Parathyroid adenoma (tissue), 2 donors: ENCODE data around the gene KLK3.

Experiments
- H2AFZ ChIP-seq: fragments of 300-600 bp; sonication (generic); one replicate; pipeline ENCODE4 v1.7.0; 2017; ENCODE audit warnings: antibody characterized with exemption, mild to moderate bottlenecking
- H3K27ac ChIP-seq: fragments of 300-600 bp; sonication (generic); one replicate; pipeline ENCODE4 v1.7.0; 2017
- H3K27me3 ChIP-seq: fragments of 300-600 bp; sonication (generic); one replicate; pipeline ENCODE4 v1.7.0; 2017; ENCODE audit warnings: low read length; ENCODE audit not compliant: control insufficient read depth, insufficient read depth
- H3K36me3 ChIP-seq: fragments of 300-600 bp; sonication (generic); one replicate; pipeline ENCODE4 v1.7.0; 2017; ENCODE audit warnings: low read length; ENCODE audit not compliant: control insufficient read depth, insufficient read depth
- H3K4me1 ChIP-seq: fragments of 300-600 bp; sonication (generic); one replicate; pipeline ENCODE4 v1.7.0; 2017; ENCODE audit warnings: control low read depth
- H3K4me2 ChIP-seq: fragments of 300-600 bp; sonication (generic); one replicate; pipeline ENCODE4 v1.7.0; 2017; ENCODE audit warnings: low read length
- H3K4me3 ChIP-seq: fragments of 300-600 bp; sonication (generic); one replicate; pipeline ENCODE4 v1.7.0; 2017; ENCODE audit warnings: low read depth, low read length
- H3K79me2 ChIP-seq: fragments of 300-600 bp; sonication (generic); one replicate; pipeline ENCODE4 v1.7.0; 2017; ENCODE audit warnings: control low read depth
- H3K9ac ChIP-seq: fragments of 300-600 bp; sonication (generic); one replicate; pipeline ENCODE4 v1.7.0; 2017; ENCODE audit warnings: mild to moderate bottlenecking
- H3K9me3 ChIP-seq: fragments of 300-600 bp; sonication (generic); one replicate; pipeline ENCODE4 v1.7.0; 2017; ENCODE audit warnings: low read length; ENCODE audit not compliant: control insufficient read depth
- CTCF ChIP-seq: fragments of 300-600 bp; sonication (generic); IDR thresholded peaks from one replicate; pipeline ENCODE4 v1.7.0; 2017; ENCODE audit warnings: antibody characterized with exemption, mild to moderate bottlenecking
- donor health status: primary hyperparathyroidism.

KLK3 gene

DNA sequence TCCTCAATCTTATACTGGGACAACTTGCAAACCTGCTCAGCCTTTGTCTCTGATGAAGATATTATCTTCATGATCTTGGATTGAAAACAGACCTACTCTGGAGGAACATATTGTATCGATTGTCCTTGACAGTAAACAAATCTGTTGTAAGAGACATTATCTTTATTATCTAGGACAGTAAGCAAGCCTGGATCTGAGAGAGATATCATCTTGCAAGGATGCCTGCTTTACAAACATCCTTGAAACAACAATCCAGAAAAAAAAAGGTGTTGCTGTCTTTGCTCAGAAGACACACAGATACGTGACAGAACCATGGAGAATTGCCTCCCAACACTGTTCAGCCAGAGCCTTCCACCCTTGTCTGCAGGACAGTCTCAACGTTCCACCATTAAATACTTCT lies 4.0 kb upstream of the KLK3 start:
- Histone ChIP-seq H3K4me1 (peaks cover 13% of the 10 kb centered on the region), H3K4me3 (no peak overlapping the region), H3K9ac (no peak overlapping the region), H3K4me2 (no peak overlapping the region), H2AFZ (no peak overlapping the region), H3K9me3 (no peaks in the 10 kb centered on the region), H3K27ac (no peak overlapping the region), H3K27me3 (no peaks in the 10 kb centered on the region), H3K79me2 (no peaks in the 10 kb centered on the region), H3K36me3 (no peaks in the 10 kb centered on the region)
- no peak for TF ChIP-seq CTCF

DNA sequence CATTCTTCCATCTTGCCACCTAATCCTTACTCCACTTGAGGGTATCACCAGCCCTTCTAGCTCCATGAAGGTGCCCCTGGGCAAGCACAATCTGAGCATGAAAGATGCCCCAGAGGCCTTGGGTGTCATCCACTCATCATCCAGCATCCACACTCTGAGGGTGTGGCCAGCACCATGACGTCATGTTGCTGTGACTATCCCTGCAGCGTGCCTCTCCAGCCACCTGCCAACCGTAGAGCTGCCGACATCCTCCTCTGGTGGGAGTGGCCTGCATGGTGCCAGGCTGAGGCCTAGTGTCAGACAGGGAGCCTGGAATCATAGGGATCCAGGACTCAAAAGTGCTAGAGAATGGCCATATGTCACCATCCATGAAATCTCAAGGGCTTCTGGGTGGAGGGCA lies 3.1 kb upstream of the KLK3 start:
- peaks cover 13% of the 10 kb centered on the region for H3K4me1 ChIP-seq
- H3K36me3 ChIP-seq: no peaks in the 10 kb centered on the region
- H3K27me3 ChIP-seq: no peaks in the 10 kb centered on the region
- H3K79me2 ChIP-seq: no peaks in the 10 kb centered on the region
- H3K4me2 ChIP-seq: no peak overlapping the region
- no peaks in the 10 kb centered on the region for H3K9me3 ChIP-seq
- H3K4me3 ChIP-seq: no peak overlapping the region
- no peak overlapping the region for H3K9ac ChIP-seq
- H3K27ac ChIP-seq: no peak overlapping the region
- no peak overlapping the region for H2AFZ ChIP-seq
- TF ChIP-seq CTCF: no peak

DNA sequence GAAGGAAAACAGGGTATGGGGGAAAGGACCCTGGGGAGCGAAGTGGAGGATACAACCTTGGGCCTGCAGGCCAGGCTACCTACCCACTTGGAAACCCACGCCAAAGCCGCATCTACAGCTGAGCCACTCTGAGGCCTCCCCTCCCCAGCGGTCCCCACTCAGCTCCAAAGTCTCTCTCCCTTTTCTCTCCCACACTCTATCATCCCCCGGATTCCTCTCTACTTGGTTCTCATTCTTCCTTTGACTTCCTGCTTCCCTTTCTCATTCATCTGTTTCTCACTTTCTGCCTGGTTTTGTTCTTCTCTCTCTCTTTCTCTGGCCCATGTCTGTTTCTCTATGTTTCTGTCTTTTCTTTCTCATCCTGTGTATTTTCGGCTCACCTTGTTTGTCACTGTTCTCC lies 2.7 kb downstream of the KLK3 start:
- H3K27me3 ChIP-seq: no peaks in the 10 kb centered on the region
- H3K27ac ChIP-seq: no peak overlapping the region
- H3K4me1 ChIP-seq: no peaks in the 10 kb centered on the region
- H2AFZ ChIP-seq: no peak overlapping the region
- H3K9me3 ChIP-seq: no peaks in the 10 kb centered on the region
- H3K9ac ChIP-seq: no peak overlapping the region
- H3K4me2 ChIP-seq: no peak overlapping the region
- H3K36me3 ChIP-seq: no peaks in the 10 kb centered on the region
- H3K79me2 ChIP-seq: no peaks in the 10 kb centered on the region
- H3K4me3 ChIP-seq: no peak overlapping the region
- no peak for TF ChIP-seq CTCF

DNA sequence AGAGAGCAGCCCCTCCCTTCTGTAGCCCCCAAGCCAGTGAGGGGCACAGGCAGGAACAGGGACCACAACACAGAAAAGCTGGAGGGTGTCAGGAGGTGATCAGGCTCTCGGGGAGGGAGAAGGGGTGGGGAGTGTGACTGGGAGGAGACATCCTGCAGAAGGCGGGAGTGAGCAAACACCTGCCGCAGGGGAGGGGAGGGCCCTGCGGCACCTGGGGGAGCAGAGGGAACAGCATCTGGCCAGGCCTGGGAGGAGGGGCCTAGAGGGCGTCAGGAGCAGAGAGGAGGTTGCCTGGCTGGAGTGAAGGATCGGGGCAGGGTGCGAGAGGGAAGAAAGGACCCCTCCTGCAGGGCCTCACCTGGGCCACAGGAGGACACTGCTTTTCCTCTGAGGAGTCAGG lies 4.2 kb downstream of the KLK3 start:
- Histone ChIP-seq H3K79me2 (no peaks in the 10 kb centered on the region), H3K4me1 (no peaks in the 10 kb centered on the region), H3K4me2 (no peak overlapping the region), H2AFZ (no peak overlapping the region), H3K27ac (no peak overlapping the region), H3K27me3 (no peaks in the 10 kb centered on the region), H3K36me3 (no peaks in the 10 kb centered on the region), H3K9me3 (no peaks in the 10 kb centered on the region), H3K9ac (no peak overlapping the region), H3K4me3 (no peak overlapping the region)
- no peak for TF ChIP-seq CTCF

DNA sequence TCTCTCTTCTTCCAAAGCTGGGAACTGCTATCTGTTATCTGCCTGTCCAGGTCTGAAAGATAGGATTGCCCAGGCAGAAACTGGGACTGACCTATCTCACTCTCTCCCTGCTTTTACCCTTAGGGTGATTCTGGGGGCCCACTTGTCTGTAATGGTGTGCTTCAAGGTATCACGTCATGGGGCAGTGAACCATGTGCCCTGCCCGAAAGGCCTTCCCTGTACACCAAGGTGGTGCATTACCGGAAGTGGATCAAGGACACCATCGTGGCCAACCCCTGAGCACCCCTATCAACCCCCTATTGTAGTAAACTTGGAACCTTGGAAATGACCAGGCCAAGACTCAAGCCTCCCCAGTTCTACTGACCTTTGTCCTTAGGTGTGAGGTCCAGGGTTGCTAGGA lies 5.1 kb downstream of the KLK3 start:
- Histone ChIP-seq H3K9ac (no peak overlapping the region), H3K27me3 (no peaks in the 10 kb centered on the region)

More for the DNA sequence above, 5.1 kb downstream of the KLK3 start:
- Histone ChIP-seq H3K36me3 (no peaks in the 10 kb centered on the region), H3K4me3 (no peak overlapping the region), H3K9me3 (no peaks in the 10 kb centered on the region), H2AFZ (no peak overlapping the region), H3K4me1 (no peaks in the 10 kb centered on the region), H3K79me2 (no peaks in the 10 kb centered on the region), H3K4me2 (no peak overlapping the region), H3K27ac (no peak overlapping the region)
- no peak for TF ChIP-seq CTCF
